GM19238 (cell line): ENCODE measurements around the gene MGAT2.
"Not testable (repeated sequence)": the region's sequence is repeated elsewhere in the genome, so short reads cannot be mapped to it uniquely, and the experiment has no call there.

Experiments used
- DNase-seq: peaks from one replicate; pipeline ENCODE4 v3.0.0; 2011; ENCODE audit warnings: low spot score; ENCODE audit not compliant: insufficient read length

The MGAT2 gene

DNA sequence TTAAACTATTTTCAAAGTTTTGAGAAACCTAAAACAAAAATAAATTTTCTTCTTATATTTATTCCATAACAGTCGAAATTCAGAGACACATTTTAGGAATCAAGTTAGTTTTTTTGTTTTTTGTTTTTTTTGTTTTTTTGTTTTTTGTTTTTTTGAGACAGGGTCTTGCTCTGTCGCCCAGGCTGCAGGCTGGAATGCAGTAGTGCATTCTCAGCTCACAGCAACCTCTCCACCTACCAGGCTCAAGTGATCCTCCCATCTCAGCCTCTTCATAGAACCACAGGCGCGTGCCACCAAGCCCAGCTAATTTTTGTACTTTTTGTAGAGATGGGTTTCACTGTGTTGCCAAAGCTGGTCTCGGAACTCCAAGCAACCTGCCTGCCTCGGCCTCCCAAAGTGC is 32.9 kb downstream of the MGAT2 start:
- no peak for DNase-seq

GRCh38 chr14:49654511-49654910 is 33.9 kb downstream of the MGAT2 start:
- no peak for DNase-seq

DNA sequence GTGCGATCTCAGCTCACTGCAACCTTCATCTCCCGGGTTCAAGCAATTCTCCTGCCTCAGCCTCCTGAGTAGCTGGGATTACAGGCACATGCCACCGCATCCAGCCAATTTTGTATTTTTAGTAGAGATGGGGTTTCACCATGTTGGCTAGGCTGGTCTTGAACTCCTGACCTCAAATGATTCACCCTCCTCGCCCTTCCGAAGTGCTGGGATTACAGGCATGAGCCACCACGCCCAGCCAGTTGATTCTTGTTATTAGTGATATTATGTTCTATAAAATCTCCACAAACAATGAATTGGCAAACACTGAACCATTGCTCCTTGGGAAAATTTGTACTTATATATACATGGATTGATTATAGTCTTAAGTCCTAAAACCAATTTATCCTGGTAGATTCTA is 36.9 kb downstream of the MGAT2 start:
- DNase-seq = not testable (repeated sequence)

DNA sequence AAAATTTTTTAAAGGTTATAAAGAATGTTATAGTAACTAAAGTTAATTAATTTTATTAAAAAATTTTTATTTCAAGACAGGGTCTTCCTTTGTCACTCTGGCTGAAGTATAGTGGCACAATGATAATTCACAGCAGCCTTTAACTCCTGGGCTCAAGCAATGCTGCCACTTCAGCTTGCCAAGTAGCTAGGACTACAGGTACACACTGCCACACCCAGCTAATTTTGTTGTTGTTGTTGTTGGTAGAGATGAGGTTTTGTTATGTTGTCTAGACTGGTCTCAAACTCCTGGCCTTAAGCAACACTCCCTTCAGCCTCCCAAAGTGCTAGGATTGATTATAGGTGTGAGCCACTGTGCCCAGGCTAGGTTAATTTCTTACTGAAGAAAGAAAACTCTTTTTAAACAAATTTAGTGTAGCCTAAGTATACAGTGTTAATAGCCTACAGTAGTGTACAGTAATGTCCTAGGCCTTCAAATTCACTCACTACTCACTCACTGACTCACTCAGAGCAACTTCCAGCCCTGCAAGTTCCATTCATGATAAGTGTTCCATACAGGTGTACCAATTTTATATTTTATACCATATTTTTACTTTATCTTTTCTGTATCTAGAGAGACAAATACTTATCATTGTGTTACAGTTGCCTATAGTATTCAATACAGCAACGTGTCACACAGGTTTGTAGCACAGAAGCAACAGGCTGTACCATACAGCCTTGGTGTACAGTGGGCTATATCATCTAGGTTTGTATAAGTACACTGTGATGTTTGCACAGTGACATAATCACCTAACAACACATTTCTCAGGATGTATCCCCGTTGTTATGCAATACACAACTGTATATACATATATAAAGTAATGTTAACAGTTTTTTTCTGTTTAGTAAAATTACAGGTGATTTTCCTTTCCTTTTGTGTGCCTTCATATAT is 39.2 kb downstream of the MGAT2 start:
- DNase-seq = no peak

DNA sequence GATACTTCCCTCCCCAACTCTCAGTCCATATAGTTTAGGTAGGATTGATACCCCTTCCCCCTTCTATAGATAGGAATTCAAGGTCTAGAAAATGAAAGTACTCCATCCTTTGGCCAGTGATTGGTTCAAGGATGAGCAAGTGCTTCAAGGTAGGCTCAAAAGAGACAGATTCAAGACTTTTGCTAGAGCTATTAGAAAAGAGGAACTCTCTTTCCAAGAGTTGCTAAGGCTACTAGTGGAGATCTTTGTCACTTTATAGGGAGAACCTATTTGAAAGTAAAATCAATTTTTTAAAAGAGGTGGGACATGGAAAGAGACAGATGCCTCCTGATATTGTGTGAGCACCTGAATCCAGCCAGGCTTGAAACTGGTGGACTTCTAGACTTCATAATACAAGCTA is 49.9 kb downstream of the MGAT2 start:
- no peak for DNase-seq
